ENCODE measurements around the gene TM2D1.

The TM2D1 gene

DNA sequence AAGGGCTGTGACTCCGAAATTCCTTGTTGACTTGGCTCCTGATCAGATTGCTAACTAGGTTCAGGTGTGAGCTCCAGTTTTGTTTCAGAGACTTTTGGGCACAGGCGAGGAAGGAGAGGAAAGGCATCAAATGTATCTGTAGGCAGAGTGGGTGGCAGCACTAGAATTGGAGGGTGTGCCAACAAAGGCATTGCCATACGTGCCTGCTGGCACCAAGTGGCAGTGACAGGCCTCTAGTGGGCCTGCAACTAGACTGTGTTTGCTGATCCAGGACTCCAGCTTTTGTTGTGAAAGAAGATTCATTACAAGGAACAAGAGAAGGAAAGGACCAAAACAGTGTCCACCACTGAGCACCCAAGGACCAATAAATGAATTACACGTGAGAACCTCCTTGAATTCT, 79.5 kb downstream of the TM2D1 start:
- no peak overlapping the region for H3K4me3 ChIP-seq (ENCODE audit: low read depth, low read length)
- no peak for DNase-seq (ENCODE audit: low read depth)
- TF ChIP-seq CTCF (IDR thresholded peaks at IDR 0.05; ENCODE audit: control insufficient read depth, extremely low read depth, insufficient read depth) = no peak

DNA sequence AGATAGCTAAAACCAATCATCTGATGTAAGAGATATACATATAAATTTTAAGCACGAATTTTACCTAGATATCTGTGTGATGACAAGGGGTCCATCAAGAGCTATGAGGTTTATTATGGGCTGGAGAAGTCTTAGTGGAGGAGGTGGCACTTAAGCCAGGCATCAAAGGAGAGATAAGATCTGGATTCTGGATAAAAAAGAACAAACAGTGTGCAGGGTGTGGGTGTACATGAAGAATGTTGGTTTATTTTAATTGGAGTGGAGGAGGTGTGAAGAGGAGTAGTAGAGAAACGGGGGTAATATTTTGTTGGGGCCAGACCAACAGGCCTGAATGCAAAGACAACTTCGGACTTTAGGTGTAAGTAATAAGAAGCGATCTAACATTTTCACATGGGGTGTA, 80.6 kb downstream of the TM2D1 start:
- DNase-seq (ENCODE audit: low read depth) = no peak
- no peak for TF ChIP-seq CTCF (IDR thresholded peaks at IDR 0.05; ENCODE audit: control insufficient read depth, extremely low read depth, insufficient read depth)
- H3K4me3 ChIP-seq (ENCODE audit: low read depth, low read length) = no peak overlapping the region

GRCh38 chr1:61642475-61643232, 82.3 kb downstream of the TM2D1 start:
- DNase-seq (ENCODE audit: low read depth) = peak; percentile 91
- H3K4me3 ChIP-seq (ENCODE audit: low read depth, low read length) = no peak overlapping the region
- no peak for TF ChIP-seq CTCF (IDR thresholded peaks at IDR 0.05; ENCODE audit: control insufficient read depth, extremely low read depth, insufficient read depth)

GRCh38 chr1:61641578-61642336, 83.2 kb downstream of the TM2D1 start:
- no peak for DNase-seq (ENCODE audit: low read depth)
- H3K4me3 ChIP-seq (ENCODE audit: low read depth, low read length) = 0 out of 2 replicates have a peak overlapping the region, but pooled peaks have one; percentile 7
- TF ChIP-seq CTCF (IDR thresholded peaks at IDR 0.05; ENCODE audit: control insufficient read depth, extremely low read depth, insufficient read depth) = peak; percentile 62

DNA sequence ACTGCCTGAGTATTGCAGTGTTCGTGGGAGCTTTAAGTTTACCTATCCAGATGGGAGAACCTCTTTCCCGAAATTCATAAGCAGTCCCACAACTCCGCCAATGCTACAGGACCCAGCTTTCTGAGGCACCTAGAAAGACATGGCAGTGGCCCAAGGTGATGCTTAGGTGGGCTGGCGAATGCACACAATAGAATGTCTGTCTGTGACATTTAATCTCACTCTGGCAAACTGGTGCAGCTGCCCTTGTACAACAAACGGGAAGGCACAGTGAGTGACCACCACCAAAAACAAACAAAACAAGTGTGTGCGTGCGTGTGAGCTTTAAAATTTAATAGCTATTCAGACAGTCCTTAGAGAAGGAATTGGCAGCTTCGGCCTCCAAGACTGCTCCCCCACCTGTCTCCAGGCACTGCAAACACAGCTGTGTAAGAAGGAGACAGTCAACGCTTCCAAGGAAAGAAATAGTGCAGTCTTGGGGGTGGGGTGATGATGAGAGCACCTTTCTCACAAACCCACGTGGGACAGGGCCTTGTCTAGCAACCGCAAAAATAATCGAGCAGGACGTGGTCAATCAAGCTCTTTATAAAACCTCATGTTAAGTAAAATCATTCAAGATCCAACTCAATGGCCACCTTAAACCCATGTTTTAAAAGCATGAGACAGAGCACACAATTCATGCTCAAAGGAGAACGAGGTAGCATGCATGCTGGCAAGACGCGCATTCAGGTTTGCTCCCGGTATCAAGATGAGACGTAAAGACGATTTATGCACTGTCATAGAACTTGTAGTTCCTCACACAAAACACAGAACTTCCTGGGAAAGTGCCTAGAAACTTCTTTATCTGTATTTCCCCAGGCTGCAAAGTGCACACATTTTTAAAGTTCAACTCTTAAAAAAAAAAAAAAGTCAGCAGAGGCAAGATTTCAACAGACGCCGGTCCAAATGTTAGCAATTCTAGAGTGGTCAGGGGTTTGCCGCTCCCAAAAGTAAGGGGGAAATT, 84.1 kb downstream of the TM2D1 start:
- no peak for TF ChIP-seq CTCF (IDR thresholded peaks at IDR 0.05; ENCODE audit: control insufficient read depth, extremely low read depth, insufficient read depth)
- DNase-seq (ENCODE audit: low read depth) = peak; percentile 96
- no peak overlapping the region for H3K4me3 ChIP-seq (ENCODE audit: low read depth, low read length)

GRCh38 chr1:61639608-61640336, 85.2 kb downstream of the TM2D1 start:
- no peak for TF ChIP-seq CTCF (IDR thresholded peaks at IDR 0.05; ENCODE audit: control insufficient read depth, extremely low read depth, insufficient read depth)
- DNase-seq (ENCODE audit: low read depth) = no peak
- no peak overlapping the region for H3K4me3 ChIP-seq (ENCODE audit: low read depth, low read length)
